Measurements from ENCODE around the gene CLDN6. TPM values are rescaled to one million over a fixed set of nuclear protein-coding genes. Genes with fewer than 3 reads are reported as not detected.

CLDN6 gene
- total RNA-seq, 2 donors from 2014 or later = not detected

- peaks cover 12% of the 10 kb centered on the region for H3K36me3 ChIP-seq
- no peaks in the 10 kb centered on the region for H3K9me3 ChIP-seq
- no peak for TF ChIP-seq CTCF (IDR thresholded peaks at IDR 0.05)
- ATAC-seq (ENCODE audit: insufficient number of reproducible peaks, low FRiP score, low read depth) = no peak
- H3K4me1 ChIP-seq (ENCODE audit: control insufficient read depth in 1 of 2, low read depth in 2 of 2) = peaks cover 0 to 46% of the 10 kb centered on the region in 2 donors
- H3K27ac ChIP-seq = no peak overlapping the region
- H3K27me3 ChIP-seq (replicated peaks; ENCODE audit: insufficient read depth) = peaks cover 4% of the 10 kb centered on the region
- no peak overlapping the region for H3K4me3 ChIP-seq
- DNase-seq (ENCODE audit: low spot score) = no peak
These were observed 7.3 kb upstream of the CLDN6 start for GRCh38 chr16:3025032-3026002.

GRCh38 chr16:3023669-3024478 is 5.9 kb upstream of the CLDN6 start, which contains the start of the genes HCFC1R1 and THOC6:
TSS of gene HCFC1R1 (minus strand) at chr16:3023942. CDS start at chr16:3023941, 1 bp downstream.
TSS of gene THOC6 (plus strand) at chr16:3024035. CDS start at chr16:3024327, 292 bp downstream.
- ATAC-seq (ENCODE audit: insufficient number of reproducible peaks, low FRiP score, low read depth) (peak; percentile 32), DNase-seq (ENCODE audit: low spot score) (peak; percentile 92)
- TF ChIP-seq CTCF (IDR thresholded peaks at IDR 0.05) = no peak
- peaks cover 12% of the 10 kb centered on the region for H3K36me3 ChIP-seq
- no peaks in the 10 kb centered on the region for H3K9me3 ChIP-seq
- no peaks in the 10 kb centered on the region for H3K27me3 ChIP-seq (replicated peaks; ENCODE audit: insufficient read depth)
- peaks cover 0 to 39% of the 10 kb centered on the region in 2 donors for H3K4me1 ChIP-seq (ENCODE audit: control insufficient read depth in 1 of 2, low read depth in 2 of 2)
- H3K4me3 ChIP-seq = peak within 1 kb of the TSS; percentile 98
- H3K27ac ChIP-seq = peak within 1 kb of the TSS; percentile 94 to 100

- no peak for ATAC-seq (ENCODE audit: insufficient number of reproducible peaks, low FRiP score, low read depth)
These were observed 5.4 kb upstream of the CLDN6 start for GRCh38 chr16:3023415-3023668.

GRCh38 chr16:3022684-3023414 is 4.9 kb upstream of the CLDN6 start:
- H3K27me3 ChIP-seq (replicated peaks; ENCODE audit: insufficient read depth) = no peaks in the 10 kb centered on the region
- peak; percentile 45 for DNase-seq (ENCODE audit: low spot score)
- peak overlapping the region; percentile 94 to 100 for H3K27ac ChIP-seq
- ATAC-seq (ENCODE audit: insufficient number of reproducible peaks, low FRiP score, low read depth) = peak; percentile 3
- peaks cover 0 to 39% of the 10 kb centered on the region in 2 donors for H3K4me1 ChIP-seq (ENCODE audit: control insufficient read depth in 1 of 2, low read depth in 2 of 2)
- TF ChIP-seq CTCF (IDR thresholded peaks at IDR 0.05) = no peak
- H3K4me3 ChIP-seq = peak overlapping the region; percentile 98
- no peaks in the 10 kb centered on the region for H3K9me3 ChIP-seq
- peaks cover 12% of the 10 kb centered on the region for H3K36me3 ChIP-seq

More at GRCh38 chr16:3023415-3023668, 5.4 kb upstream of the CLDN6 start:
- H3K27ac ChIP-seq = peak overlapping the region; percentile 94 to 100
- peak; percentile 48 for DNase-seq (ENCODE audit: low spot score)
- no peak for TF ChIP-seq CTCF (IDR thresholded peaks at IDR 0.05)
- peaks cover 0 to 39% of the 10 kb centered on the region in 2 donors for H3K4me1 ChIP-seq (ENCODE audit: control insufficient read depth in 1 of 2, low read depth in 2 of 2)
- H3K36me3 ChIP-seq = peaks cover 12% of the 10 kb centered on the region
- H3K4me3 ChIP-seq = peak overlapping the region; percentile 98
- H3K27me3 ChIP-seq (replicated peaks; ENCODE audit: insufficient read depth) = no peaks in the 10 kb centered on the region
- H3K9me3 ChIP-seq = no peaks in the 10 kb centered on the region
